Nephron (organoid): ENCODE results near the gene KIAA0825.

Experiments used
- H3K27ac Mint-ChIP-seq, 3 experiments: 2 replicates each; pipeline ENCODE4 v1.8.0; 2020; ENCODE audit warnings: mixed read lengths in 3 of 3, mild to moderate bottlenecking in 2 of 3, moderate library complexity in 1 of 3
- H3K27me3 Mint-ChIP-seq: 2 replicates; pipeline ENCODE4 v1.8.0; 2021; ENCODE audit warnings: low read depth, mild to moderate bottlenecking, moderate library complexity, mixed read lengths
- H3K36me3 Mint-ChIP-seq: 2 replicates; pipeline ENCODE4 v1.8.0; 2020; ENCODE audit warnings: low read depth, mixed read lengths
- H3K4me1 Mint-ChIP-seq: 2 replicates; pipeline ENCODE4 v1.8.0; 2020; ENCODE audit warnings: mixed read lengths
- H3K4me3 Mint-ChIP-seq, 3 experiments: 2 replicates each; pipeline ENCODE4 v1.8.0; 2020; ENCODE audit warnings: mild to moderate bottlenecking in 3 of 3, mixed read lengths in 3 of 3, moderate library complexity in 2 of 3
- H3K9me3 Mint-ChIP-seq: 2 replicates; pipeline ENCODE4 v1.8.0; 2020; ENCODE audit warnings: mixed read lengths
- CTCF ChIP-seq, 3 experiments: fragments of 200-600 bp; sonication (generic); IDR thresholded peaks; one replicate each; pipeline ENCODE4 v1.5.0; 2021; ENCODE audit warnings: antibody characterized with exemption in 3 of 3; ENCODE audit not compliant: unreplicated experiment in 3 of 3

KIAA0825 gene

DNA sequence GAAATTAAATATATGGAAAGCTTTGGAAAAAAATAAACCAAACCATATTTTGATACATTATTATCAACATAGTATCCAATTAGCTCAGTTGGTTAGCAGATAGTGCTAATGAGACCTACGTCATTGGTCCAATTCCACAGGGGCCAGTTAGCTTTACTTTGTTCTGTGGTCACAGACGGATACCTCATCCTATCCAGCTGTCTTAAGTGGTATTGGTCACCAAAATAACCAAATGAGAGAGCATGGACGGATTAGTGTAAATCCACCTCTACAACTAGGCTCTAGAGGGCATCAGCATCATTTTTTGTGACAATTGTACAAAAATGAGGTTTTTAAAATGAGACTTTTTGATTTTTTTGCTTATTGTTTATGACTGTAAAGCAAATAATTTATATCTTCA lies 364.2 kb downstream of the KIAA0825 start:
- H3K27me3 Mint-ChIP-seq = no peaks in the 10 kb centered on the region
- H3K9me3 Mint-ChIP-seq = no peaks in the 10 kb centered on the region
- TF ChIP-seq CTCF (IDR thresholded peaks at IDR 0.05; ENCODE audit: unreplicated experiment in 3 of 3) = no peak
- H3K4me1 Mint-ChIP-seq = peaks cover 3% of the 10 kb centered on the region
- H3K27ac Mint-ChIP-seq = no peak overlapping the region
- no peak overlapping the region for H3K4me3 Mint-ChIP-seq
- H3K36me3 Mint-ChIP-seq = no peaks in the 10 kb centered on the region

GRCh38 chr5:94250985-94251384 lies 367.4 kb downstream of the KIAA0825 start:
- TF ChIP-seq CTCF (IDR thresholded peaks at IDR 0.05; ENCODE audit: unreplicated experiment in 3 of 3) = no peak
- H3K4me1 Mint-ChIP-seq = peaks cover 3% of the 10 kb centered on the region
- no peaks in the 10 kb centered on the region for H3K9me3 Mint-ChIP-seq

GRCh38 chr5:94249430-94249829 lies 369.0 kb downstream of the KIAA0825 start:
- Mint-ChIP-seq H3K27me3 (no peaks in the 10 kb centered on the region), H3K4me3 (no peak overlapping the region), H3K27ac (no peak overlapping the region), H3K4me1 (peaks cover 3% of the 10 kb centered on the region), H3K36me3 (no peaks in the 10 kb centered on the region), H3K9me3 (no peaks in the 10 kb centered on the region)
- TF ChIP-seq CTCF (IDR thresholded peaks at IDR 0.05; ENCODE audit: unreplicated experiment in 3 of 3) = no peak

More at GRCh38 chr5:94250985-94251384, 367.4 kb downstream of the KIAA0825 start:
- no peaks in the 10 kb centered on the region for H3K27me3 Mint-ChIP-seq
- H3K27ac Mint-ChIP-seq = no peak overlapping the region
- H3K4me3 Mint-ChIP-seq = no peak overlapping the region
- H3K36me3 Mint-ChIP-seq = no peaks in the 10 kb centered on the region

- Mint-ChIP-seq H3K27me3 (no peaks in the 10 kb centered on the region), H3K27ac (no peak overlapping the region), H3K4me1 (no peaks in the 10 kb centered on the region), H3K36me3 (no peaks in the 10 kb centered on the region), H3K9me3 (no peaks in the 10 kb centered on the region), H3K4me3 (no peak overlapping the region)
- no peak for TF ChIP-seq CTCF (IDR thresholded peaks at IDR 0.05; ENCODE audit: unreplicated experiment in 3 of 3)
These were observed 370.1 kb downstream of the KIAA0825 start for GRCh38 chr5:94248175-94248875.

- Mint-ChIP-seq H3K4me1 (peaks cover 17% of the 10 kb centered on the region), H3K27ac (no peak overlapping the region), H3K9me3 (no peaks in the 10 kb centered on the region), H3K27me3 (peaks cover 4% of the 10 kb centered on the region), H3K36me3 (no peaks in the 10 kb centered on the region), H3K4me3 (no peak overlapping the region)
- no peak for TF ChIP-seq CTCF (IDR thresholded peaks at IDR 0.05; ENCODE audit: unreplicated experiment in 3 of 3)
These were observed 372.8 kb downstream of the KIAA0825 start for GRCh38 chr5:94245608-94246007.

- Mint-ChIP-seq H3K27me3 (peaks cover 4% of the 10 kb centered on the region), H3K36me3 (no peaks in the 10 kb centered on the region)
These were observed 373.5 kb downstream of the KIAA0825 start for GRCh38 chr5:94244921-94245320.

More at GRCh38 chr5:94244921-94245320, 373.5 kb downstream of the KIAA0825 start:
- H3K4me3 Mint-ChIP-seq = no peak overlapping the region
- H3K27ac Mint-ChIP-seq = no peak overlapping the region
- TF ChIP-seq CTCF (IDR thresholded peaks at IDR 0.05; ENCODE audit: unreplicated experiment in 3 of 3) = no peak
- H3K4me1 Mint-ChIP-seq = peaks cover 20% of the 10 kb centered on the region
- H3K9me3 Mint-ChIP-seq = no peaks in the 10 kb centered on the region
